ENCODE measurements around the gene CACNB1. TPM values are rescaled to one million over a fixed set of nuclear protein-coding genes. Genes with fewer than 3 reads are reported as not detected.

The CACNB1 gene
- total and polyA plus RNA-seq, 2 of the 13 experiments (the other 11 are each of a cell fraction or from before 2014, with no cell fraction given), result 0.75 to 1.5 TPM

GRCh38 chr17:39198186-39198566 lies 707 bp upstream of the CACNB1 start:
- peaks cover 23% of the 10 kb centered on the region for H3K79me2 ChIP-seq (ENCODE audit: insufficient read depth, low read length)
- CTCF ChIA-PET (ENCODE audit: low intra/inter-chr PET ratio, low total read pairs), result no interaction called here
- no TSS peak for BruUV-seq (replicated peaks)
- TF ChIP-seq ZNF260 (CRISPR knock-in tag; IDR thresholded peaks at IDR 0.05; ENCODE audit: borderline replicate concordance, low read depth) (no peak), ZBTB43 (CRISPR knock-in tag; conservative IDR thresholded peaks at IDR 0.05) (no peak), CEBPB (IDR thresholded peaks at IDR 0.05; ENCODE audit: borderline replicate concordance, low read depth, low read length) (peak; percentile 48), ZNF235 (CRISPR knock-in tag; IDR thresholded peaks at IDR 0.05; ENCODE audit: borderline replicate concordance) (no peak), FOXA1 (IDR thresholded peaks at IDR 0.05) (no peak), FOXA1 (CRISPR knock-in tag; IDR thresholded peaks at IDR 0.05) (no peak), ZNF710 (CRISPR knock-in tag; IDR thresholded peaks at IDR 0.05; ENCODE audit: borderline replicate concordance) (no peak), CHCHD3 (CRISPR knock-in tag; IDR thresholded peaks at IDR 0.05) (no peak), PPARG (CRISPR knock-in tag; conservative IDR thresholded peaks at IDR 0.05) (peak; percentile 56), MXD1 (CRISPR knock-in tag; IDR thresholded peaks at IDR 0.05) (no peak), ZNF879 (CRISPR knock-in tag; IDR thresholded peaks at IDR 0.05) (peak; percentile 69; the same call in 1 of the 2 replicates), NR2F6 (IDR thresholded peaks at IDR 0.05) (peak; percentile 39; the same call in 1 of the 2 replicates), NR2F6 (CRISPR knock-in tag; IDR thresholded peaks at IDR 0.05) (peak; percentile 51), DDIT3 (CRISPR knock-in tag; IDR thresholded peaks at IDR 0.05) (no peak), TEAD3 (CRISPR knock-in tag; optimal IDR thresholded peaks at IDR 0.05; ENCODE audit: borderline replicate concordance) (peak; percentile 27), EEA1 (CRISPR knock-in tag; IDR thresholded peaks at IDR 0.05; ENCODE audit: borderline replicate concordance) (no peak), RXRB (CRISPR knock-in tag; IDR thresholded peaks at IDR 0.05; ENCODE audit: borderline replicate concordance) (peak; percentile 45; the same call in 1 of the 2 replicates), GFI1 (CRISPR knock-in tag; IDR thresholded peaks at IDR 0.05; ENCODE audit: borderline replicate concordance) (peak; percentile 35; the same call in 1 of the 2 replicates), ZNF746 (CRISPR knock-in tag; IDR thresholded peaks at IDR 0.05) (no peak), ZNF704 (CRISPR knock-in tag; IDR thresholded peaks at IDR 0.05; ENCODE audit: borderline replicate concordance) (no peak), PAX8 (CRISPR knock-in tag; IDR thresholded peaks at IDR 0.05; ENCODE audit: borderline replicate concordance) (no peak), ZNF605 (CRISPR knock-in tag; IDR thresholded peaks at IDR 0.05) (0 out of 2 replicates have a peak, but pooled peaks have one; percentile 14)

More at GRCh38 chr17:39198186-39198566, 707 bp upstream of the CACNB1 start:
- Histone ChIP-seq H3K4me2 (ENCODE audit: low read depth, low read length) (peak overlapping the region; percentile 89), H3K9me3 (ENCODE audit: low read length) (no peaks in the 10 kb centered on the region), H2AFZ (ENCODE audit: low read length) (no peak overlapping the region), H3K4me1 (ENCODE audit: insufficient read depth, low read length) (peaks cover 64% of the 10 kb centered on the region), H3K9ac (ENCODE audit: insufficient read depth, low read depth, low read length) (peak overlapping the region; percentile 46; the same call in 1 of the 2 replicates), H3K36me3 (replicated peaks in 1 of 2; ENCODE audit: control insufficient read depth in 1 of 2, insufficient read depth in 2 of 2, low read length in 2 of 2) (peaks cover 11 to 15% of the 10 kb centered on the region in 2 experiments), H3K4me3 (replicated peaks in 1 of 3; ENCODE audit: insufficient read depth in 1 of 3, low read depth in 2 of 3, low read length in 3 of 3) (peak overlapping the region; percentile 56 to 80 (median 69)), H4K20me1 (ENCODE audit: insufficient read depth, low read length) (peaks cover 15% of the 10 kb centered on the region), H3K27me3 (ENCODE audit: control insufficient read depth in 1 of 2, insufficient read depth in 2 of 2, low read length in 2 of 2) (no peaks in the 10 kb centered on the region; a peak in 1 of 5 replicates), H3K27ac (ENCODE audit: extremely low read length, insufficient read depth, low read length) (no peak overlapping the region)
- ATAC-seq, result no peak
- WGBS (ENCODE audit: low lambda C conversion rate), result 71% methylated on average over 4 of the region's 4 CpGs
- in situ Hi-C loops (cut with HindIII; ENCODE audit: extremely low pct_ligation_motif_present, low pct_unique_long_range_greater_than_20kb) (no loop called here), intact Hi-C loops (cut with micrococcal nuclease; ENCODE audit: unreplicated experiment) (no loop called here)
- FAIRE-seq, result no peak
- POLR2A ChIA-PET, result interaction anchor here (1.0 kb wide), 1 partner anchor 344 kb away, joined by 3 read pairs; the partner anchor contains the start of gene RPL23
- no peak for DNase-seq (ENCODE audit: low spot score)
